Measurements from ENCODE around the gene ETS1. TPM values are rescaled to one million over a fixed set of nuclear protein-coding genes. Genes with fewer than 3 reads are reported as not detected.

Gene ETS1
- polyA plus RNA-seq, 1 donor (not counting 4 experiments of a cell fraction or from before 2014, with no cell fraction given) = 41.0 TPM

DNA sequence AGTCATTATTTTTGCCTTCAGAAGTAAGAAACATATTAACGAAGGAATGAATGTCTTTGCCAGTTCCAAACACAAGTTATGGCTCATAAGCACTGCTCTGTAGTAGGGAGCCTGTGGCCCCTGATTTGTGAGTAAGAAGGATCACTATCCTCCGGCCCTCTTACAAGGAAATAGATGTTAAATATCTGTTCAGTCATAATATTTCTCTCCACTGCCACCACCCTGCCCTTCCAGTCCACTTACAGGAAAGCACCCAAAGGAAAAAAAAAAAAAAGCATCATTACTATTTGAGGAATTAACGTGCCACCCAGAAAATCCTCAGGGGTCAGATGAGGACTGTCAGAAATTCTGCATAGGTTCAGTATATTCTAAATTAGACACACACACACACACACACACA lies 123.4 kb downstream of the ETS1 start:
- no peaks in the 10 kb centered on the region for H3K9me1 ChIP-seq (ENCODE audit: control insufficient read depth, extremely low read depth, insufficient read depth, low read length)
- H3K79me2 ChIP-seq (ENCODE audit: control insufficient read depth, insufficient read depth, low read length) = peaks cover 37% of the 10 kb centered on the region

GRCh38 chr11:128463371-128463829 lies 124.0 kb downstream of the ETS1 start:
- dilution Hi-C loops (cut with MboI; ENCODE audit: extremely low pct_ligation_motif_present, low sequenced_read_pairs) = no loop called here
- DNase-seq (ENCODE audit: low read depth, low spot score) (no peak), FAIRE-seq (no peak)
- no peak overlapping the region for H3K4me3 ChIP-seq (ENCODE audit: control insufficient read depth in 2 of 3, extremely low read depth in 1 of 3, insufficient read depth in 2 of 3, low read depth in 1 of 3, low read length in 3 of 3)
- H4K20me1 ChIP-seq (ENCODE audit: control insufficient read depth, extremely low read depth, insufficient read depth, low read length) = no peaks in the 10 kb centered on the region
- no peaks in the 10 kb centered on the region for H3K9me1 ChIP-seq (ENCODE audit: control insufficient read depth, extremely low read depth, insufficient read depth, low read length)
- TF ChIP-seq EZH2 (IDR thresholded peaks at IDR 0.05; ENCODE audit: low read length) = no peak
- TF ChIP-seq, protein P1, sequence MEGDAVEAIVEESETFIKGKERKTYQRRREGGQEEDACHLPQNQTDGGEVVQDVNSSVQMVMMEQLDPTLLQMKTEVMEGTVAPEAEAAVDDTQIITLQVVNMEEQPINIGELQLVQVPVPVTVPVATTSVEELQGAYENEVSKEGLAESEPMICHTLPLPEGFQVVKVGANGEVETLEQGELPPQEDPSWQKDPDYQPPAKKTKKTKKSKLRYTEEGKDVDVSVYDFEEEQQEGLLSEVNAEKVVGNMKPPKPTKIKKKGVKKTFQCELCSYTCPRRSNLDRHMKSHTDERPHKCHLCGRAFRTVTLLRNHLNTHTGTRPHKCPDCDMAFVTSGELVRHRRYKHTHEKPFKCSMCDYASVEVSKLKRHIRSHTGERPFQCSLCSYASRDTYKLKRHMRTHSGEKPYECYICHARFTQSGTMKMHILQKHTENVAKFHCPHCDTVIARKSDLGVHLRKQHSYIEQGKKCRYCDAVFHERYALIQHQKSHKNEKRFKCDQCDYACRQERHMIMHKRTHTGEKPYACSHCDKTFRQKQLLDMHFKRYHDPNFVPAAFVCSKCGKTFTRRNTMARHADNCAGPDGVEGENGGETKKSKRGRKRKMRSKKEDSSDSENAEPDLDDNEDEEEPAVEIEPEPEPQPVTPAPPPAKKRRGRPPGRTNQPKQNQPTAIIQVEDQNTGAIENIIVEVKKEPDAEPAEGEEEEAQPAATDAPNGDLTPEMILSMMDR (optimal IDR thresholded peaks at IDR 0.05 in 1 of 3, IDR thresholded peaks at IDR 0.05 in 1 of 3, conservative IDR thresholded peaks at IDR 0.05 in 1 of 3; ENCODE audit: extremely low read depth in 1 of 3, insufficient read depth in 2 of 3, low read length in 3 of 3) = no peak
- H3K36me3 ChIP-seq (ENCODE audit: control insufficient read depth in 2 of 2, extremely low read depth in 1 of 2, insufficient read depth in 2 of 2, low read length in 2 of 2) = peaks cover 28 to 48% of the 10 kb centered on the region in 2 experiments
- no peaks in the 10 kb centered on the region for H3K9me3 ChIP-seq (ENCODE audit: control insufficient read depth, low read depth, low read length)
- peaks cover 31% of the 10 kb centered on the region for H3K79me2 ChIP-seq (ENCODE audit: control insufficient read depth, insufficient read depth, low read length)
- no peak overlapping the region for H3K4me2 ChIP-seq (ENCODE audit: control insufficient read depth, extremely low read depth, insufficient read depth, low read depth, low read length)
- no peaks in the 10 kb centered on the region for H3K27me3 ChIP-seq (ENCODE audit: control insufficient read depth, extremely low read depth, insufficient read depth, low read length)
- H3K4me1 ChIP-seq (ENCODE audit: control insufficient read depth, extremely low read depth, insufficient read depth, low read length) = peaks cover 3% of the 10 kb centered on the region
- no peak overlapping the region for H2AFZ ChIP-seq (ENCODE audit: control insufficient read depth, low read length)
- H3K9ac ChIP-seq (ENCODE audit: control insufficient read depth, extremely low read depth, insufficient read depth, low read length) = no peak overlapping the region
- H3K27ac ChIP-seq (ENCODE audit: control insufficient read depth, insufficient read depth, low read length) = no peak overlapping the region

More for the DNA sequence above, 123.4 kb downstream of the ETS1 start:
- H3K27me3 ChIP-seq (ENCODE audit: control insufficient read depth, extremely low read depth, insufficient read depth, low read length) = no peaks in the 10 kb centered on the region
- peaks cover 28 to 52% of the 10 kb centered on the region in 2 experiments for H3K36me3 ChIP-seq (ENCODE audit: control insufficient read depth in 2 of 2, extremely low read depth in 1 of 2, insufficient read depth in 2 of 2, low read length in 2 of 2)
- H3K9ac ChIP-seq (ENCODE audit: control insufficient read depth, extremely low read depth, insufficient read depth, low read length) = no peak overlapping the region
- TF ChIP-seq EZH2 (IDR thresholded peaks at IDR 0.05; ENCODE audit: low read length) = no peak
- TF ChIP-seq, protein P1 (optimal IDR thresholded peaks at IDR 0.05 in 1 of 3, IDR thresholded peaks at IDR 0.05 in 1 of 3, conservative IDR thresholded peaks at IDR 0.05 in 1 of 3; ENCODE audit: extremely low read depth in 1 of 3, insufficient read depth in 2 of 3, low read length in 3 of 3) = no peak
- no peaks in the 10 kb centered on the region for H4K20me1 ChIP-seq (ENCODE audit: control insufficient read depth, extremely low read depth, insufficient read depth, low read length)
- peaks cover 7% of the 10 kb centered on the region for H3K4me1 ChIP-seq (ENCODE audit: control insufficient read depth, extremely low read depth, insufficient read depth, low read length)
- H3K9me3 ChIP-seq (ENCODE audit: control insufficient read depth, low read depth, low read length) = no peaks in the 10 kb centered on the region
- no peak for FAIRE-seq
- dilution Hi-C loops (cut with MboI; ENCODE audit: extremely low pct_ligation_motif_present, low sequenced_read_pairs) = no loop called here
- no peak overlapping the region for H3K27ac ChIP-seq (ENCODE audit: control insufficient read depth, insufficient read depth, low read length)
- H2AFZ ChIP-seq (ENCODE audit: control insufficient read depth, low read length) = no peak overlapping the region
- no peak overlapping the region for H3K4me3 ChIP-seq (ENCODE audit: control insufficient read depth in 2 of 3, extremely low read depth in 1 of 3, insufficient read depth in 2 of 3, low read depth in 1 of 3, low read length in 3 of 3)
- no peak overlapping the region for H3K4me2 ChIP-seq (ENCODE audit: control insufficient read depth, extremely low read depth, insufficient read depth, low read depth, low read length)
- DNase-seq (ENCODE audit: low read depth, low spot score) = no peak

Measured in keratinocyte (primary cell).